Suprapubic skin (tissue), 4 donors: Measurements from ENCODE around the gene HEYL. TPM values are rescaled to one million over a fixed set of nuclear protein-coding genes. Genes with fewer than 3 reads are reported as not detected.
A peak's percentile ranks its signal among the peaks of the same experiment; 100 is the strongest.

Experiments used
- DNase-seq, 2 donors: peaks; one replicate each; pipeline ENCODE4 v3.0.0-alpha.2; 2019; ENCODE audit warnings: low spot score in 2 of 2
- H3K27ac ChIP-seq: fragments of 200-600 bp; sonication (generic); one replicate; pipeline ENCODE4 v1.5.1; 2019
- H3K27me3 ChIP-seq: fragments of 200-600 bp; sonication (generic); one replicate; pipeline ENCODE4 v1.5.1; 2019
- H3K36me3 ChIP-seq: fragments of 200-600 bp; sonication (generic); one replicate; pipeline ENCODE4 v1.5.1; 2019
- H3K4me1 ChIP-seq: fragments of 200-600 bp; sonication (generic); one replicate; pipeline ENCODE4 v1.5.1; 2019
- H3K4me3 ChIP-seq: fragments of 200-600 bp; sonication (generic); one replicate; pipeline ENCODE4 v1.5.1; 2019; ENCODE audit warnings: mild to moderate bottlenecking
- H3K9me3 ChIP-seq: fragments of 200-600 bp; sonication (generic); one replicate; pipeline ENCODE4 v1.5.1; 2019
- CTCF ChIP-seq, 2 donors: fragments of 200-600 bp in 1 of 2; fragments of 450-650 bp in 1 of 2; sonication (generic) in 1 of 2; IDR thresholded peaks; one replicate each; pipeline ENCODE4 v1.5.1; 2016 to 2019; ENCODE audit warnings: antibody characterized with exemption in 2 of 2, mild to moderate bottlenecking in 1 of 2, moderate library complexity in 1 of 2
- EP300 ChIP-seq: sonication (generic); formaldehyde crosslinking; IDR thresholded peaks from one replicate; pipeline ENCODE4 v1.6.1; 2017; ENCODE audit warnings: antibody characterized with exemption
- POLR2A ChIP-seq, 2 donors: fragments of 450-650 bp; IDR thresholded peaks; one replicate each; pipeline ENCODE4 v1.6.1; 2017; ENCODE audit warnings: antibody characterized with exemption in 2 of 2, mild to moderate bottlenecking in 2 of 2, moderate library complexity in 2 of 2
- POLR2AphosphoS5 ChIP-seq, 3 donors: sonication (generic); formaldehyde crosslinking; IDR thresholded peaks; one replicate each; pipeline ENCODE4 v1.6.1; 2017; ENCODE audit warnings: antibody characterized with exemption in 3 of 3
- WGBS: methylation state at CpG from one replicate; pipeline ENCODE4 v1.1.5; 2018; 5-methylcytosine and 5-hydroxymethylcytosine counted together
- total RNA-seq, 4 donors: library from RNA; depleted of rRNA; stranded (reverse); fragments of >200 nt; gene quantifications; one replicate each; pipeline ENCODE4 v1.1.0, GENCODE V29; 2016

Gene HEYL
- total RNA-seq, 4 donors from 2014 or later: 1.3 to 3.0 (median 1.8) TPM

- TF ChIP-seq EP300: no peak
- no peak for TF ChIP-seq CTCF (IDR thresholded peaks at IDR 0.05)
- TF ChIP-seq POLR2A (IDR thresholded peaks at IDR 0.05): no peak
- no peak for TF ChIP-seq POLR2AphosphoS5 (IDR thresholded peaks at IDR 0.05)
- H3K4me1 ChIP-seq: peaks cover 9% of the 10 kb centered on the region
- 79% methylated on average over 7 of the region's 7 CpGs for WGBS
- no peak overlapping the region for H3K27ac ChIP-seq
- H3K9me3 ChIP-seq: no peaks in the 10 kb centered on the region
- H3K27me3 ChIP-seq: no peaks in the 10 kb centered on the region
- no peak overlapping the region for H3K4me3 ChIP-seq
- H3K36me3 ChIP-seq: no peaks in the 10 kb centered on the region
- no peak for DNase-seq
Observed at GRCh38 chr1:39654291-39654690, 14.8 kb upstream of the HEYL start.

DNA sequence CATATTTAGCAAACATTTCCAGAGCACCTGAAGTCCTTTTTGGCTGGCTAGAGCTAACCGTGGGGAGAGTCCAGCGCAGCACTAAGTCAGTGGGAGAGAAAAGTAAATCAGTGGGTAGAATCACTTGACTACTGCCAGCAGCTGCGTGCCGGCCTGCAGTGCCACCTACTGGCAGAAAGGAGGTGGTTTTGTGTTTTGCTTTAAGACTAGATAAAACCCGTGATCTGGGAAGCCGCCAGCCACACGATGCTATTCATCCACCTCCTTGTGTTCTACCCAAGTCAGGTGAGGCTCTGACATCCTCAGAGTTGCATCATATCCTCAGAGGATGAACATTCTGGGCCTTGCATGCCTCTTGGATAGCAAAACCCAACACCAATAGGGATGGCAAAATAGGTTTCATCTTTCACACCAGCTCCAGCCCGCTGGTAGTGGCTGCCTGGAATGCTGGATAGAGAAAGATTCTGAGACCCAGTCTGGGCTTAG is 14.1 kb upstream of the HEYL start:
- Histone ChIP-seq H3K4me3 (no peak overlapping the region), H3K9me3 (no peaks in the 10 kb centered on the region), H3K36me3 (no peaks in the 10 kb centered on the region), H3K27ac (no peak overlapping the region), H3K27me3 (no peaks in the 10 kb centered on the region), H3K4me1 (peaks cover 9% of the 10 kb centered on the region)
- WGBS: 7% methylated on average over 7 of the region's 8 CpGs
- TF ChIP-seq CTCF (IDR thresholded peaks at IDR 0.05): peak; percentile 75 to 88
- TF ChIP-seq EP300: no peak
- TF ChIP-seq POLR2AphosphoS5 (IDR thresholded peaks at IDR 0.05): no peak
- no peak for TF ChIP-seq POLR2A (IDR thresholded peaks at IDR 0.05)
- peak; percentile 86 to 88 for DNase-seq

- H3K27ac ChIP-seq: no peak overlapping the region
- peaks cover 10% of the 10 kb centered on the region for H3K4me1 ChIP-seq
- TF ChIP-seq EP300 (no peak), POLR2AphosphoS5 (IDR thresholded peaks at IDR 0.05) (no peak), CTCF (IDR thresholded peaks at IDR 0.05) (no peak), POLR2A (IDR thresholded peaks at IDR 0.05) (no peak)
- 89% methylated on average over 2 of the region's 2 CpGs for WGBS
- no peaks in the 10 kb centered on the region for H3K9me3 ChIP-seq
- no peak overlapping the region for H3K4me3 ChIP-seq
- no peaks in the 10 kb centered on the region for H3K27me3 ChIP-seq
- H3K36me3 ChIP-seq: no peaks in the 10 kb centered on the region
- no peak for DNase-seq
Observed at GRCh38 chr1:39652554-39652953, 13.1 kb upstream of the HEYL start.

GRCh38 chr1:39652105-39652504 is 12.7 kb upstream of the HEYL start:
- WGBS: 81% methylated on average over 6 of the region's 6 CpGs
- Histone ChIP-seq H3K27ac (no peak overlapping the region), H3K4me3 (no peak overlapping the region), H3K36me3 (no peaks in the 10 kb centered on the region), H3K4me1 (peaks cover 12% of the 10 kb centered on the region), H3K9me3 (no peaks in the 10 kb centered on the region), H3K27me3 (no peaks in the 10 kb centered on the region)
- TF ChIP-seq EP300 (no peak), POLR2A (IDR thresholded peaks at IDR 0.05) (no peak), POLR2AphosphoS5 (IDR thresholded peaks at IDR 0.05) (no peak), CTCF (IDR thresholded peaks at IDR 0.05) (no peak)
- no peak for DNase-seq

GRCh38 chr1:39650431-39650830 is 11.0 kb upstream of the HEYL start:
- H3K9me3 ChIP-seq: no peaks in the 10 kb centered on the region
- WGBS: 100% methylated on average over 1 of the region's 1 CpG
- no peaks in the 10 kb centered on the region for H3K36me3 ChIP-seq
- H3K4me3 ChIP-seq: no peak overlapping the region
- H3K27me3 ChIP-seq: no peaks in the 10 kb centered on the region
- H3K4me1 ChIP-seq: peaks cover 24% of the 10 kb centered on the region
- no peak overlapping the region for H3K27ac ChIP-seq
- no peak for TF ChIP-seq CTCF (IDR thresholded peaks at IDR 0.05)
- no peak for TF ChIP-seq POLR2AphosphoS5 (IDR thresholded peaks at IDR 0.05)
- TF ChIP-seq EP300: no peak
- no peak for TF ChIP-seq POLR2A (IDR thresholded peaks at IDR 0.05)
- no peak for DNase-seq
